HL-60 (cell line): Measurements from ENCODE around the gene ROR2.

Experiments used
- DNase-seq, 2 experiments: peaks; one replicate each; pipeline ENCODE4 v3.0.0-alpha.2; 2010 to 2020; ENCODE audit warnings: low read depth in 1 of 2, low spot score in 1 of 2
- H3K27ac ChIP-seq: fragments of 250-450 bp; sonication (Bioruptor Pico); replicated peaks from 2 replicates; pipeline ENCODE4 v1.5.1; 2020; ENCODE audit warnings: mild to moderate bottlenecking, moderate library complexity
- H3K27me3 ChIP-seq: fragments of 250-450 bp; sonication (Bioruptor Pico); 2 replicates; pipeline ENCODE4 v1.5.1; 2021; ENCODE audit warnings: mild to moderate bottlenecking, moderate library complexity; ENCODE audit not compliant: insufficient read depth, poor library complexity, severe bottlenecking
- H3K4me3 ChIP-seq: replicated peaks from 2 replicates; pipeline ENCODE4 v1.5.1; 2011; ENCODE audit warnings: mild to moderate bottlenecking, control low read depth, low read length; ENCODE audit not compliant: insufficient read depth
- CTCF ChIP-seq: IDR thresholded peaks from one replicate; pipeline ENCODE4 v1.5.1; 2011; ENCODE audit warnings: low read length, control low read depth, inconsistent platforms; ENCODE audit not compliant: insufficient read depth
- GABPA ChIP-seq: IDR thresholded peaks from 2 replicates; pipeline ENCODE4 v1.6.1; 2012; ENCODE audit warnings: low read depth
- POLR2AphosphoS5 ChIP-seq: IDR thresholded peaks from 2 replicates; pipeline ENCODE4 v1.6.1; 2012; ENCODE audit warnings: low read depth
- REST ChIP-seq: IDR thresholded peaks from 2 replicates; pipeline ENCODE4 v1.6.1; 2012; ENCODE audit warnings: low read depth; ENCODE audit not compliant: insufficient replicate concordance
- SPI1 ChIP-seq: IDR thresholded peaks from 2 replicates; pipeline ENCODE4 v1.6.1; 2012; ENCODE audit warnings: low read depth, mild to moderate bottlenecking, borderline replicate concordance

ROR2 gene

GRCh38 chr9:91657501-91657900 lies 292.5 kb downstream of the ROR2 start:
- DNase-seq, result no peak
- H3K27ac ChIP-seq, result no peak overlapping the region
- no peaks in the 10 kb centered on the region for H3K27me3 ChIP-seq
- no peak overlapping the region for H3K4me3 ChIP-seq
- no peak for TF ChIP-seq SPI1
- no peak for TF ChIP-seq GABPA
- TF ChIP-seq POLR2AphosphoS5, result no peak

GRCh38 chr9:91655658-91656057 lies 294.4 kb downstream of the ROR2 start:
- no peak for DNase-seq
- no peak for TF ChIP-seq REST
- TF ChIP-seq CTCF, result no peak
- no peak for TF ChIP-seq POLR2AphosphoS5
- no peak for TF ChIP-seq SPI1
- TF ChIP-seq GABPA, result no peak
- no peak overlapping the region for H3K4me3 ChIP-seq
- no peaks in the 10 kb centered on the region for H3K27me3 ChIP-seq
- H3K27ac ChIP-seq, result no peak overlapping the region

GRCh38 chr9:91655215-91655614 lies 294.8 kb downstream of the ROR2 start:
- Histone ChIP-seq H3K4me3 (no peak overlapping the region), H3K27me3 (no peaks in the 10 kb centered on the region), H3K27ac (no peak overlapping the region)
- no peak for DNase-seq
- TF ChIP-seq CTCF, result no peak
- TF ChIP-seq SPI1, result no peak
- TF ChIP-seq GABPA, result no peak
- no peak for TF ChIP-seq POLR2AphosphoS5
- TF ChIP-seq REST, result no peak

- H3K27me3 ChIP-seq, result no peaks in the 10 kb centered on the region
- no peak overlapping the region for H3K27ac ChIP-seq
- no peak overlapping the region for H3K4me3 ChIP-seq
- TF ChIP-seq GABPA (no peak), POLR2AphosphoS5 (no peak), REST (no peak), SPI1 (no peak), CTCF (no peak)
- no peak for DNase-seq
Measured at GRCh38 chr9:91654527-91654926, 295.5 kb downstream of the ROR2 start.
